Activated CD8-positive, alpha-beta memory T cell treated with anti-CD3 and anti-CD28 coated beads for 4 hours (primary cell): Measurements from ENCODE around the gene NECAB2.

ENCODE experiments used
- DNase-seq, 2 donors: peaks; one replicate each; pipeline ENCODE4 v3.0.0-alpha.2; 2020; ENCODE audit warnings: low read depth in 2 of 2

NECAB2 gene

GRCh38 chr16:83967838-83968305 lies at the start of gene NECAB2:
TSS of gene NECAB2 (plus strand) at chr16:83968244. CDS start at chr16:83968649, 405 bp downstream.
- no peak for DNase-seq

- DNase-seq = no peak
Observed at GRCh38 chr16:83920894-83921491, 47.1 kb upstream of the NECAB2 start.

DNA sequence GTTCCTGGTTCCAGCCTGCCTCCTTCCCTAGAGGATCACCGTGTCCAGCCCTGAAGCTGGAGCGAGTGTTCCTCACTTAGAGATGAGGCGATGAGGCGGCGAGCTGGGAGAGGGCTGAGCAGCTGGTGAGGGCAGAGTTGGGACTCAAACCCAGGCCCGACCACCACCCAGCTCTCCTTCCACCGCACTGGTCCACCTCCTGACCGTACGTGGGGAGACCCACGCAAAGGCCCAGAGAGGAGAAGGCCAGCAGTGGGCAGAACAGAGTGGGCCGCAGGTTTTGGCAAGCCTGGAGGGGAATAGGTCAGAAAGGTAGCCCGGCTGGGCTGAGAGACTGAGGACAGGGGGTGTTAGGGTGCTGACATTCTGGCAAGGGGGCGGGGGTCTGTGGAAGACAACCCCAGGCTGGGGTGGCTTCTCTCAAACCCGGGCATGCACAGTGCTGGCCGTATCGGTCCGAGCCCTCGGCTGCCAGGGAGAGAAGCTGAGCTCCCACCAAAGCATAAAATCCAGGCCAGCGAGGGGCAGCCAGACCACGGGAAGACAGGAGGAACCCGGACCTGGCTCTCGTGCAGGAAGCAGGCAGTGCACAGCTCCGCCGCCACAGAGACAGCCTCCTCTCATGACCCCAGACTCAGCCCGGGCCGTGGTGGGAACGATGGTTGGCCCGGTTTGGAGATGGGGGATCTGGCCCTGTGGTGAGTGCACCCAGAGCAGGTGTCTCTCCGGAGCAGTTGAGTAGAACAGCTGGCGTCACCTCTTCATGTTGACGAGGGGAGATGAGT lies 44.3 kb upstream of the NECAB2 start:
- no peak for DNase-seq

GRCh38 chr16:83924686-83925085 lies 43.4 kb upstream of the NECAB2 start:
- no peak for DNase-seq

- no peak for DNase-seq
Observed at GRCh38 chr16:83925095-83925905, 42.7 kb upstream of the NECAB2 start.

DNA sequence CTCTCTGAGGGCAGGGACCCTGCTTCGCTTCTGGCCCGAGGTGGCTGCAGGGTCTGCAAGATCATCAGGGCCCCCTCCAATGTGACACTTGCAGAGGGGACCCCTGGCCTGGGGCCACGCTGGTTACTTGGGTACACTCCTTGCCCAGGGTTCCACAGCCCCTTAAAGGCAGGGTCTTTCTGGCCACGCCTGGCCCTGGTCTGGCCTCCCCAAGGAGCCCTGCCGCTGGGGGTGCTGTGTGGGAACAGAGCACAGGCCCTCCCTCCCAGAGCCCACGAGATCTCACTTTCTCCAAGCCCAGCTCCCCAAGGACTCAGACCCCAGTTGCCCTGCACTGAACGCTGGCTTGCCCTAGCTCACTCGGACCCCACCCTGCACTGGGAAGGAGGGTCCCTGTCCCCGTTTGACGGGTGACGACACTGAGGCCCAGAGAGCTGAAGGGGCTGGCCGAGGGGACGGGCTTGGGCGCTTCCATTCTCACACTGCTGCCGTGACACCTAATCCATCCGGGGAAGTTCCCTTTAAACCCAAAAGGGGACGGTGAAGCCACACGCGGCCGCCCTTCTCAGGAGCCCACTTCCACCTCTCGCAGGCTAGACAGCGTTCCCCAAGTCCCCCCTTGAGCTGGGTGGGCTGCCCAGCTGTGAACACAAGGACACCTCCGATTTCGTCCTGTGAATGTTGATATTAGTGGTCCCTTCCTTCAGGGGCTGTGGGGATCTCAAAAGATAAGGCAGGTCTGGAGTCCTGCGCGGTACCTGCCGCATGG lies 41.9 kb upstream of the NECAB2 start:
- no peak for DNase-seq

DNA sequence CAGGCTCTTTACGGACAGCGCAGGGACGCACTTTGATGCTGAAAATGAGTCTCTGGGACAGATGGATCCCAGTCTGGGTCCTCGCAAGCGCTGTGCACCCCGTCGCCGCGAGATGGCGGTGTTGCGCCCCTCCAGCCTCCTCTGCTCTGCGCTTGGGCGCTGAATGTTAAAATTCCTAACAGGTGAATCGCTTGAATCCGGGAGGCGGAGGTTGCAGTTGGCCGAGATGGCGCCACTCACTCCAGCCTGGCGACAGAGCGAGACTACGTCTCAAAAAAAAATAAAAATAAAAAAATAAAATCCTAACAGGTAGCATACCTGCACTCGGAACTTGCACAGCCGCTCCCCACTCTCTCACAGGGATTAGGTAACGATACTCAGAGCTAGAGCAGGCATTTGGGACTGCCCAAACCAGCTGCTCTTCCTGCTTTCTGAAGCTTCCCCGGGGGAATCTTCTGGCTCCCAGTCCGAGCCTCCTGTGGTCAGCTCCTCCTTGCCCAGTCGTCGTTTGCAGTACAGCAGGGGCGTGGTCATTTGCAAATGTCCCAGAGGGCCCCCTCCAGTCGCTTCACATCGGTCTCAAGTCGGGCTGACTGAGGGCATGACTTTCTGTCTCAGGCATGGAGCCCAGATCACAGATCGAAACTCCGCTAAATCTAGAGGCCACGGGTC lies 41.2 kb upstream of the NECAB2 start:
- peak; percentile 4 to 18 for DNase-seq

GRCh38 chr16:83928341-83929055 lies 39.5 kb upstream of the NECAB2 start:
- no peak for DNase-seq

- no peak for DNase-seq
Observed at GRCh38 chr16:83929811-83930555, 38.1 kb upstream of the NECAB2 start.

DNA sequence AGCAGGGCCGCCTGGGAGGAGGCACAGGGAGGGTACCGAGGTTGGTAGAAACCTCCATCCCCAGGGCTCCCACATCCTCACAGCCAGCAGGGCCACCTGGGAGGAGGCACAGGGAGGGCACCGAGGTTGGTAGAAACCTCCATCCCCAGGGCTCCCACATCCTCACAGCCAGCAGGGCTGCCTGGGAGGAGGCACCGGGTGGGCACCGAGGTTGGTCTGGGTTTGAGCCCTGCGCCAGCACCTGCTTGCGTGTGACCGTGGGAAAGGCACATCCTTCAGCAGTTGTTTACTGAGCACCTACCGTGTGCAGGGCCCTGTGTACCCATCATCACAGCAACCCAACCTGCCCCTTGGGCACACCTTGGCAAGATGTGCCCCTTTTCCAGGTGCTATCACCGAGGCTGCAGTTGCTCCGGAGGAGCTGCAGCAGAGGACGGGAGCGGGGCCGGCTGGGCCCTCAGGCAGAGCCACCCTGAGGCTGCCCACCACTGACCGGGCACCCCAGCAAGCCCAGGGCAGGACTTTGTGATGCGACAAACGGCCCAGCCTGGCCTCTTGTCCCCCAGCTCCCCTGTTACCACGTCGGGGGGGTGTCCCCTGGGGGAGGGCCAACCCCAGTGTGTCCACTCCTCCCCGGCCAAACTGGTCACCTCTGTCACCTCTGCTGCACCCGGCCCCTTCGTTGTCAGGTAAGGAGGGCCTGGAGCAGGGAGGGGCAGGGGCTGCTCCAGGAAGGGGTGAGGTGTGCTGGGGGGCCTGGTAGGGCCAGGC lies 37.1 kb upstream of the NECAB2 start:
- no peak for DNase-seq

GRCh38 chr16:83931556-83931955 lies 36.5 kb upstream of the NECAB2 start:
- DNase-seq = no peak

DNA sequence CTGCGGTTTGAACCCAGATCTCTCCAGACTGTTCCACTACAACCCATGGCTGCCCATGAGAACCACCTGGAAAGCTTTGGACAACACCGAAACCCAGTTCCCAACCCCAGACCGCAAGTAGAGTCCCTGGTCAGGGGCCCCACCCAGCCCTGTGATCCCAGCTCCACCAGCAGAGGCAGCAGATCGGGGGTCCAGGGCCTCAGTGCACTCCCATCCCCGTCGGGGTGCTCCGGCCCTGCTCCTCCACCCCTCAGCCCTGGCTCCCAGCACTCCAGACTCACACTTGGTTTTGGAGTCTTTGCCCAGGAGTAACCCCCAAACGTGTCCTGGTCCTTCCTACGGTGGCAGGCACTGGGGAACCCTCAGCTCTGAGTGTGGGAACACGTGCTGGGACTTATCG lies 35.7 kb upstream of the NECAB2 start:
- DNase-seq = no peak

GRCh38 chr16:83932955-83933673 lies 34.9 kb upstream of the NECAB2 start:
- DNase-seq = no peak

DNA sequence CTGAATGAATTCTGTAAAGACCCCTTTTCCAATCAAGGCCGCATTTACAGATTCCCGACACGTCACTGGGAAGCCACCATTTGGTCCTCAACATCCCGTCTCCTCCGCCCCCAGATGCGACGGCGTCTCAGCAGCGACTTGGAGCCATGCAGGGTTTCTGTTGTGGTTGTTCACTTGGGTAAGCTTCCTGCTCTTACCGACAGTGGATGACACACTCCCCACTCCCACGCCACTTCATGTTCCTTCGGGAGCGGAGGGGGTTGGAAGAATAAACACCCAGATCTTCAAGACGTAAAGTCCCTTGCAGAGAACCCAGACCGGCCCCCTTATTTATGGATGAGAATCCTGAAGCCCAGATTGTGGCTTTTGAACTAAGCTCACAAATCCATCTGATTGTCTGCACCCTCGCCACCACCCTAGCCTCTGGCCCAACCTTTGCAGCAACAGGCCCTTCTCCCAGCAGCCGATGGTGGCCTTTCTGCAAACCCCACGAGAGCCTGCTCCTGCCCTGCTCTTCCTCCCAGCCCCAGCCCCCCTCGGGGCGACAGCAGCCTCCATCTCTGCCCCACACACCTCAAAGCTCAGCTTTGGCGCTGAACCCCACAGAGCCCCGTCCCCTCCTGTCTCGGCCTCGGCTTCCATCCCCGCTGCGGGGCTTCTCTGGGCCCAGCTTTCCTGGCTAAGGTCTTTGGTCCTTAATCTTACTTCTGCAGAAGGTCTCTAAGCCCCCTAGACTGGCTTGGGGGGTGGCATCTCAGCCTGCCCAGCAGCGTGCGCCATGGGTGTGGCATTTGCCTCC lies 34.0 kb upstream of the NECAB2 start:
- no peak for DNase-seq

- DNase-seq = no peak
Observed at GRCh38 chr16:83934684-83934977, 33.4 kb upstream of the NECAB2 start.

DNA sequence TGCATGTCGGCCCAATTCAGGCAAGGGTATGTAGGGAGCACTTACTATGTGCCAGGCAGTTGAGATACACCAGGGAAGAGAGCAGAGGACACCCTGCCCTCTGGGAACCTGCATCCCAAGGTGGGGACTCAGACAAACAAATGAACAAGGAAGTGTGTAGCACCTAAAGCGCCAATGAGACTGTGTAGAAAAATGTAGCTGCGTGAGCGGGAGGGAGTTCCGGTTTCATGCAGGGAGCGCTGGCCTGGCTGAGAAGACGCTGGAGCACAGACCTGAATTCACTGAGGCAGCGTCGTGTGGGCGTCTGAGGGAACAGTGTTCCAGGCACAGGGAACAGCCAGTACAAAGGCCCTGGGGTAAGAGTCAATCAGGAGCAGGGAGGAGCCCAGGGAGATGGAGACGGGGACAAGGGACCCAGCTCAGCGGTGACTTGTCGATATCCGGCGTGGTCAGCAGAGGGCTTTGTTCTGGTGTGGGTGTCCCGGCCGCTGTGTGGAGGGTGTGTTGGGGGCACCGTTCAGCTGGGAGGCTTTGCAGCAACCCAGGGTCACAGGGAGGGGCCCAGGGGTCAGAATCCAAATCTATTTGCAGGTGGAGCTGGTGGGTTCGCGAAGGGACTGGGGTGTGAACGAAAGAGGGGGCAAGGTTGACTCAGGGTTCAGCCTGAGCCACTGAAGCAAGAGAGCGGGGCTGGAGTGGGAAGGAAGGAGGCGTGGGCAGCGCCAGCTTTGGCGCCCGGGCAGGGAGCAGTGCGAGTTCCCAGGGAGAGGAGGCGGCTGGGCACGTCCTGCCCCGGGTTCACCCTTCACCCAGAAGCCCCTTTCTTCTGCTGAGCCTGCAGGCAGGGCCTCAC lies 32.8 kb upstream of the NECAB2 start:
- no peak for DNase-seq

DNA sequence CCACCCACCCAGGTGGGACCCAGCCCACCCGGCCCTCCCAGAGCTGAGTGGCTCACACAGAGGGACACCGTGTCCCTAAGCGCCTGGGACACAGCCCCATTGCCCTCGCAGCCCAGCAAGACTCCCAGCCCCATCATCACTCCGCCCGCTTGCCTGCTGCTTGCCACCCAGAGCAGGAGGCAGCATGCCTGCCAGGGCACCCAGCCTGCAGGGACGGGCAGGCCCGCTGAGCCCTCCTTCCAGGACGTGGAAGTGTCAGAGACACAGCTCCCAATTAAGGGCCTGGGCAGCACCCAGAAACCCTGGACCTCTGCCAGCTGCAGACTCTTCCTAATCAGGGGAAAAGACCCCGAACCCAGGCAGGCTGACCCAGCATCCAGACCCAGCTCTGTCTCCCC lies 32.2 kb upstream of the NECAB2 start:
- no peak for DNase-seq
